ENCODE data around the gene KCNIP3.
"Not testable (repeated sequence)": the region's sequence is repeated elsewhere in the genome, so short reads cannot be mapped to it uniquely, and the experiment has no call there.

The KCNIP3 gene

GRCh38 chr2:95433373-95433772 is 136.2 kb downstream of the KCNIP3 start:
- not testable (repeated sequence) for DNase-seq

- DNase-seq, result not testable (repeated sequence)
Observed at GRCh38 chr2:95433973-95434372, 136.8 kb downstream of the KCNIP3 start.

- not testable (repeated sequence) for DNase-seq
Observed at GRCh38 chr2:95434507-95435076, 137.4 kb downstream of the KCNIP3 start.

- DNase-seq, result not testable (repeated sequence)
Observed at GRCh38 chr2:95435162-95435871, 138.2 kb downstream of the KCNIP3 start.

All from stimulated activated CD4-positive, alpha-beta T cell treated with anti-CD3 and anti-CD28 coated beads, Interleukin-12 subunit alpha, Interleukin-12 subunit beta, amount 100 ng/mL, for 4 hours (primary cell).